ENCODE measurements around the gene WDR87. TPM values are rescaled to one million over a fixed set of nuclear protein-coding genes. Genes with fewer than 3 reads are reported as not detected.

Gene WDR87
- total RNA-seq, 1 experiment from 2014 or later: not detected

DNA sequence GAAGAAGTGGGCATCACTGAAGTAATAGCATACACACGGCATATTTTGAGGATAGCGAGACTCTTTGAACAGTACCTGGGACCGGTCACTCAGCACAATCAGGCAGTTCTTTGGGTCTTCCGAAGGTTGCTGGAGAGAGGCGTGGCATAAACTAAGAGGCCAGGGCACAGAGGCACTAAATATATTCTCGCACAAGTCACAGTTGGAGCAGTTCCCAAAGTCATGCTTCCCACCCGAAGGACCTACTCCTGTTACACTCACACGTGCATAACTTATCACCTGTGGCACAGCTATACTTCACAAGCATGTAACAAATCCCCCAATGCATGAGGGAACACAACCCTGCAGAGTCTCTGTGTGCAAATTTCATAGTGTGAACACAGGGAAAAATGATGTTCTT lies 10.2 kb downstream of the WDR87 start:
- no peaks in the 10 kb centered on the region for H3K36me3 ChIP-seq (ENCODE audit: control insufficient read depth in 1 of 2, insufficient read depth in 2 of 2, low read length in 2 of 2)
- RAD21 ChIA-PET (ENCODE audit: low non-redundant PET in 1 of 2, low total read pairs in 2 of 2, uncharacterized antibody in 2 of 2, unreplicated experiment in 2 of 2): no interaction called here
- peaks cover 0 to 8% of the 10 kb centered on the region in 2 experiments; a peak in 1 of 4 replicates for H3K4me1 ChIP-seq (ENCODE audit: control insufficient read depth in 1 of 2, insufficient read depth in 2 of 2, low read length in 2 of 2)
- no TSS peak for BruUV-seq (replicated peaks)
- no peak overlapping the region for H3K27ac ChIP-seq (ENCODE audit: low read depth, low read length)
- H3K79me2 ChIP-seq (ENCODE audit: insufficient read depth, low read length): no peaks in the 10 kb centered on the region
- DNase-seq (ENCODE audit: low read depth, low spot score): no peak
- H3K4me2 ChIP-seq (ENCODE audit: low read length): no peak overlapping the region
- POLR2A ChIA-PET: no interaction called here
- H3K9me2 ChIP-seq (ENCODE audit: insufficient read depth): no peaks in the 10 kb centered on the region
- no peak overlapping the region for H2AFZ ChIP-seq (ENCODE audit: low read depth, low read length, poor library complexity, severe bottlenecking)
- no peaks in the 10 kb centered on the region for H3K27me3 ChIP-seq (ENCODE audit: insufficient read depth, low read length)
- no peaks in the 10 kb centered on the region for H3K9me3 ChIP-seq (ENCODE audit: control insufficient read depth in 1 of 2, insufficient read depth in 1 of 2, low read depth in 1 of 2, low read length in 2 of 2)
- H3K4me3 ChIP-seq (replicated peaks in 1 of 2; ENCODE audit: low read depth in 1 of 2, low read length in 2 of 2): no peak overlapping the region
- CTCF ChIA-PET: no interaction called here
- no peak for ATAC-seq
- TF ChIP-seq ELF1 (IDR thresholded peaks at IDR 0.05; ENCODE audit: borderline replicate concordance, low read depth) (no peak), JUND (IDR thresholded peaks at IDR 0.05) (no peak), FOSL1 (IDR thresholded peaks at IDR 0.05; ENCODE audit: low read depth) (no peak), ZNF274 (IDR thresholded peaks at IDR 0.05; ENCODE audit: low read depth, low read length) (no peak), EGR1 (IDR thresholded peaks at IDR 0.05; ENCODE audit: low read depth) (no peak), CEBPB (IDR thresholded peaks at IDR 0.05; ENCODE audit: low read depth) (no peak), ZFX (IDR thresholded peaks at IDR 0.05) (no peak), SP1 (IDR thresholded peaks at IDR 0.05; ENCODE audit: low read depth) (no peak), SIN3A (IDR thresholded peaks at IDR 0.05; ENCODE audit: low read depth) (no peak), POLR2A (IDR thresholded peaks at IDR 0.05; ENCODE audit: borderline replicate concordance, extremely low read depth, insufficient read depth, insufficient read length) (no peak), SRF (IDR thresholded peaks at IDR 0.05; ENCODE audit: low read depth) (no peak), POLR2AphosphoS5 (IDR thresholded peaks at IDR 0.05; ENCODE audit: low read depth, low read length) (no peak), YY1 (IDR thresholded peaks at IDR 0.05; ENCODE audit: extremely low read depth, insufficient replicate concordance, low read depth, low read length) (no peak), CBX3 (IDR thresholded peaks at IDR 0.05; ENCODE audit: low read depth) (no peak), EZH2 (IDR thresholded peaks at IDR 0.05) (no peak)
- TF ChIP-seq, protein P1, sequence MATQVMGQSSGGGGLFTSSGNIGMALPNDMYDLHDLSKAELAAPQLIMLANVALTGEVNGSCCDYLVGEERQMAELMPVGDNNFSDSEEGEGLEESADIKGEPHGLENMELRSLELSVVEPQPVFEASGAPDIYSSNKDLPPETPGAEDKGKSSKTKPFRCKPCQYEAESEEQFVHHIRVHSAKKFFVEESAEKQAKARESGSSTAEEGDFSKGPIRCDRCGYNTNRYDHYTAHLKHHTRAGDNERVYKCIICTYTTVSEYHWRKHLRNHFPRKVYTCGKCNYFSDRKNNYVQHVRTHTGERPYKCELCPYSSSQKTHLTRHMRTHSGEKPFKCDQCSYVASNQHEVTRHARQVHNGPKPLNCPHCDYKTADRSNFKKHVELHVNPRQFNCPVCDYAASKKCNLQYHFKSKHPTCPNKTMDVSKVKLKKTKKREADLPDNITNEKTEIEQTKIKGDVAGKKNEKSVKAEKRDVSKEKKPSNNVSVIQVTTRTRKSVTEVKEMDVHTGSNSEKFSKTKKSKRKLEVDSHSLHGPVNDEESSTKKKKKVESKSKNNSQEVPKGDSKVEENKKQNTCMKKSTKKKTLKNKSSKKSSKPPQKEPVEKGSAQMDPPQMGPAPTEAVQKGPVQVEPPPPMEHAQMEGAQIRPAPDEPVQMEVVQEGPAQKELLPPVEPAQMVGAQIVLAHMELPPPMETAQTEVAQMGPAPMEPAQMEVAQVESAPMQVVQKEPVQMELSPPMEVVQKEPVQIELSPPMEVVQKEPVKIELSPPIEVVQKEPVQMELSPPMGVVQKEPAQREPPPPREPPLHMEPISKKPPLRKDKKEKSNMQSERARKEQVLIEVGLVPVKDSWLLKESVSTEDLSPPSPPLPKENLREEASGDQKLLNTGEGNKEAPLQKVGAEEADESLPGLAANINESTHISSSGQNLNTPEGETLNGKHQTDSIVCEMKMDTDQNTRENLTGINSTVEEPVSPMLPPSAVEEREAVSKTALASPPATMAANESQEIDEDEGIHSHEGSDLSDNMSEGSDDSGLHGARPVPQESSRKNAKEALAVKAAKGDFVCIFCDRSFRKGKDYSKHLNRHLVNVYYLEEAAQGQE (IDR thresholded peaks at IDR 0.05; ENCODE audit: low read depth): no peak
- TF ChIP-seq, protein P2, sequence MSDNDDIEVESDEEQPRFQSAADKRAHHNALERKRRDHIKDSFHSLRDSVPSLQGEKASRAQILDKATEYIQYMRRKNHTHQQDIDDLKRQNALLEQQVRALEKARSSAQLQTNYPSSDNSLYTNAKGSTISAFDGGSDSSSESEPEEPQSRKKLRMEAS (IDR thresholded peaks at IDR 0.05): no peak
- TF ChIP-seq, protein P3, sequence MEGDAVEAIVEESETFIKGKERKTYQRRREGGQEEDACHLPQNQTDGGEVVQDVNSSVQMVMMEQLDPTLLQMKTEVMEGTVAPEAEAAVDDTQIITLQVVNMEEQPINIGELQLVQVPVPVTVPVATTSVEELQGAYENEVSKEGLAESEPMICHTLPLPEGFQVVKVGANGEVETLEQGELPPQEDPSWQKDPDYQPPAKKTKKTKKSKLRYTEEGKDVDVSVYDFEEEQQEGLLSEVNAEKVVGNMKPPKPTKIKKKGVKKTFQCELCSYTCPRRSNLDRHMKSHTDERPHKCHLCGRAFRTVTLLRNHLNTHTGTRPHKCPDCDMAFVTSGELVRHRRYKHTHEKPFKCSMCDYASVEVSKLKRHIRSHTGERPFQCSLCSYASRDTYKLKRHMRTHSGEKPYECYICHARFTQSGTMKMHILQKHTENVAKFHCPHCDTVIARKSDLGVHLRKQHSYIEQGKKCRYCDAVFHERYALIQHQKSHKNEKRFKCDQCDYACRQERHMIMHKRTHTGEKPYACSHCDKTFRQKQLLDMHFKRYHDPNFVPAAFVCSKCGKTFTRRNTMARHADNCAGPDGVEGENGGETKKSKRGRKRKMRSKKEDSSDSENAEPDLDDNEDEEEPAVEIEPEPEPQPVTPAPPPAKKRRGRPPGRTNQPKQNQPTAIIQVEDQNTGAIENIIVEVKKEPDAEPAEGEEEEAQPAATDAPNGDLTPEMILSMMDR (IDR thresholded peaks at IDR 0.05 in 2 of 3, conservative IDR thresholded peaks at IDR 0.05 in 1 of 3; ENCODE audit: borderline replicate concordance in 1 of 3, insufficient read depth in 1 of 3, low read depth in 2 of 3, low read length in 2 of 3): no peak
- H4K20me1 ChIP-seq (ENCODE audit: insufficient read depth): no peaks in the 10 kb centered on the region
- no peak overlapping the region for H3K9ac ChIP-seq (ENCODE audit: low read length)
- intact Hi-C loops (cut with micrococcal nuclease): loop anchor here (5.0 kb wide), 1 partner anchor 784 kb away; no protein-coding TSS in a partner anchor

Data from HCT116 (cell line).